HG03469 (cell line): Measurements from ENCODE around the gene DDX49.
"Not testable (repeated sequence)": the region's sequence is repeated elsewhere in the genome, so short reads cannot be mapped to it uniquely, and the experiment has no call there.

ENCODE experiments used
- ATAC-seq: cut with Tn5 transposase; IDR thresholded peaks from one replicate; pipeline ENCODE4 v1.9.1; 2021; ENCODE audit warnings: mild to moderate bottlenecking, moderate library complexity, moderate number of reproducible peaks; ENCODE audit not compliant: unreplicated experiment

Gene DDX49

GRCh38 chr19:18908917-18909619 is 10.4 kb upstream of the DDX49 start:
- ATAC-seq = no peak

- ATAC-seq = no peak
Measured at GRCh38 chr19:18910010-18910409, 9.5 kb upstream of the DDX49 start.

- no peak for ATAC-seq
Measured at GRCh38 chr19:18910801-18911436, 8.6 kb upstream of the DDX49 start.

GRCh38 chr19:18912933-18913332 is 6.6 kb upstream of the DDX49 start:
- no peak for ATAC-seq

GRCh38 chr19:18913466-18913865 is 6.0 kb upstream of the DDX49 start:
- no peak for ATAC-seq

- no peak for ATAC-seq
Measured at GRCh38 chr19:18915639-18916038, 3.9 kb upstream of the DDX49 start.

GRCh38 chr19:18917593-18917992 is 1.9 kb upstream of the DDX49 start:
- not testable (repeated sequence) for ATAC-seq

- ATAC-seq = no peak
Measured at GRCh38 chr19:18919900-18920214, 342 bp downstream of the DDX49 start.

- ATAC-seq = no peak
Measured at GRCh38 chr19:18920400-18920799, 885 bp downstream of the DDX49 start.

- ATAC-seq = no peak
Measured at GRCh38 chr19:18921593-18921992, 2.1 kb downstream of the DDX49 start.

GRCh38 chr19:18922228-18922985 is 2.9 kb downstream of the DDX49 start:
- no peak for ATAC-seq

- no peak for ATAC-seq
Measured at GRCh38 chr19:18924684-18925213, 5.2 kb downstream of the DDX49 start.

- ATAC-seq = no peak
Measured at GRCh38 chr19:18928018-18928805, 8.7 kb downstream of the DDX49 start.

- ATAC-seq = no peak
Measured at GRCh38 chr19:18929311-18929710, 9.8 kb downstream of the DDX49 start.

- ATAC-seq = no peak
Measured at GRCh38 chr19:18931316-18932162, 12.0 kb downstream of the DDX49 start.

GRCh38 chr19:18932216-18932841 is 12.8 kb downstream of the DDX49 start:
- no peak for ATAC-seq

GRCh38 chr19:18933297-18933696 is 13.8 kb downstream of the DDX49 start:
- ATAC-seq = no peak

- ATAC-seq = no peak
Measured at GRCh38 chr19:18939163-18939562, 19.6 kb downstream of the DDX49 start.

- no peak for ATAC-seq
Measured at GRCh38 chr19:18939922-18940768, 20.6 kb downstream of the DDX49 start.
